ENCODE results near the gene FGD3. TPM values are rescaled to one million over a fixed set of nuclear protein-coding genes. Genes with fewer than 3 reads are reported as not detected.

The FGD3 gene
- total and polyA plus RNA-seq, 2 of the 8 experiments (the other 6 are each of a cell fraction or from before 2014, with no cell fraction given) = 1.4 to 1.9 TPM

GRCh38 chr9:93081931-93082330 is 134.6 kb downstream of the FGD3 start:
- Histone ChIP-seq H4K91ac (replicated peaks; ENCODE audit: insufficient read length, low read length) (no peak overlapping the region), H2AK5ac (ENCODE audit: low read depth, low read length) (no peak overlapping the region), H2BK15ac (ENCODE audit: low read length) (no peak overlapping the region), H3K23ac (ENCODE audit: insufficient read length) (no peak overlapping the region), H3K9ac (replicated peaks in 1 of 4; ENCODE audit: extremely low read depth in 1 of 4, low read depth in 3 of 4, low read length in 3 of 4) (no peak overlapping the region), H3K4me1 (replicated peaks in 1 of 4; ENCODE audit: control insufficient read depth in 3 of 4, insufficient read depth in 4 of 4, low read length in 3 of 4) (no peaks in the 10 kb centered on the region; a peak in 1 of 7 replicates), H2AFZ (ENCODE audit: low read length) (no peak overlapping the region), H3K79me1 (ENCODE audit: low read depth, low read length) (no peaks in the 10 kb centered on the region), H2BK5ac (ENCODE audit: low read depth, low read length) (no peak overlapping the region), H3K4me2 (ENCODE audit: insufficient read depth in 1 of 2, low read depth in 2 of 2, low read length in 2 of 2) (no peak overlapping the region), H3K9me3 (ENCODE audit: insufficient read depth in 2 of 2, low read depth in 1 of 2, low read length in 1 of 2) (peaks cover 4% of the 10 kb centered on the region in 2 experiments; a peak in 1 of 4 replicates), H3K56ac (replicated peaks; ENCODE audit: insufficient read length, low read depth, low read length) (no peak overlapping the region), H3K36me3 (ENCODE audit: control insufficient read depth in 2 of 4, insufficient read depth in 4 of 4, low read length in 3 of 4) (no peaks in the 10 kb centered on the region), H3K23me2 (ENCODE audit: low read depth, low read length) (no peaks in the 10 kb centered on the region), H3K4me3 (ENCODE audit: extremely low read depth in 1 of 4, insufficient read depth in 2 of 4, low read depth in 3 of 4, low read length in 4 of 4) (no peak overlapping the region), H3K14ac (ENCODE audit: insufficient read length) (no peak overlapping the region), H3K18ac (ENCODE audit: extremely low read depth, low read length) (no peak overlapping the region), H2BK120ac (replicated peaks; ENCODE audit: low read depth, low read length) (no peak overlapping the region), H3K79me2 (ENCODE audit: control insufficient read depth in 1 of 2, insufficient read depth in 2 of 2, low read length in 2 of 2) (no peaks in the 10 kb centered on the region), H2BK20ac (ENCODE audit: low read length) (no peak overlapping the region), H4K5ac (ENCODE audit: insufficient read length, low read depth, low read length) (no peak overlapping the region), H4K8ac (ENCODE audit: extremely low read depth, insufficient read depth, low read length) (no peak overlapping the region), H3K27me3 (replicated peaks in 1 of 4; ENCODE audit: control insufficient read depth in 3 of 4, extremely low read depth in 1 of 4, insufficient read depth in 3 of 4, low read length in 3 of 4) (no peaks in the 10 kb centered on the region), H2BK12ac (ENCODE audit: low read depth, low read length) (no peak overlapping the region), H3K4ac (replicated peaks; ENCODE audit: insufficient read length, low read depth, low read length) (no peak overlapping the region), H4K20me1 (replicated peaks in 1 of 2; ENCODE audit: control insufficient read depth in 1 of 2, insufficient read depth in 2 of 2, low read length in 2 of 2) (no peaks in the 10 kb centered on the region), H3K27ac (ENCODE audit: low read depth, low read length) (no peak overlapping the region)
- ChIA-PET POLR2A (ENCODE audit: partially characterized antibody) (interaction anchor here (0.6 kb wide), 1 partner anchor 92 kb away, joined by 3 read pairs; no protein-coding TSS in a partner anchor), CTCF (ENCODE audit: partially characterized antibody) (interaction anchor here (1.1 to 2.5 kb wide), 3 partner anchors 24 to 79 kb away, joined by 3 to 13 read pairs (median 10); no protein-coding TSS in a partner anchor)
- no peak for DNase-seq (ENCODE audit: low read depth in 1 of 2, low spot score in 2 of 2)
- TF ChIP-seq TEAD4 (IDR thresholded peaks at IDR 0.05; ENCODE audit: low read depth, low read length) (no peak), SP4 (IDR thresholded peaks at IDR 0.05; ENCODE audit: low read length) (no peak)
- FAIRE-seq = no peak
- 92% methylated on average over 3 of the region's 3 CpGs; no CpG with 5 or more reads in 1 of the 2 experiments for WGBS, 2 experiments (ENCODE audit: extremely low coverage in 1 of 2, insufficient coverage in 1 of 2, insufficient read length in 1 of 2, insufficient replicate concordance in 2 of 2, low coverage in 1 of 2, low lambda C conversion rate in 2 of 2, missing lambda C conversion rate in 1 of 2)

All from H1 (cell line).